GM12878 (cell line): ENCODE measurements around the gene CYYR1.

ENCODE experiments used
- ASH2L ChIP-seq: fragments of 300-600, 200-600 bp; sonication (generic); IDR thresholded peaks from 2 replicates; pipeline ENCODE4 v1.6.1; 2017; ENCODE audit warnings: low read depth, mild to moderate bottlenecking, borderline replicate concordance
- ATF3 ChIP-seq: IDR thresholded peaks from 2 replicates; pipeline ENCODE4 v1.6.1; 2011; ENCODE audit warnings: low read depth, mild to moderate bottlenecking, low read length, moderate library complexity, borderline replicate concordance; ENCODE audit errors: extremely low read depth
- BACH1 ChIP-seq: fragments of 450-650 bp; IDR thresholded peaks from 2 replicates; pipeline ENCODE4 v1.6.1; 2017; ENCODE audit warnings: mild to moderate bottlenecking, borderline replicate concordance
- CHD1 ChIP-seq: IDR thresholded peaks from 2 replicates; pipeline ENCODE4 v1.6.1; 2012; ENCODE audit warnings: low read depth, low read length, improper control_type of control experiment
- CTCF ChIP-seq, 3 experiments: IDR thresholded peaks in 2 of 3; conservative IDR thresholded peaks in 1 of 3; 2 replicates each; pipeline ENCODE4 v1.5.1; 2011; ENCODE audit warnings: low read depth in 3 of 3, low read length in 3 of 3, mild to moderate bottlenecking in 3 of 3, control low read depth in 2 of 3, moderate library complexity in 2 of 3, inconsistent platforms in 1 of 3, mixed read lengths in 1 of 3; ENCODE audit not compliant: control insufficient read depth in 2 of 3, insufficient read depth in 1 of 3; ENCODE audit errors: extremely low read depth in 1 of 3
- HDAC2 ChIP-seq: fragments of 200-600 bp; sonication (generic); IDR thresholded peaks from 2 replicates; pipeline ENCODE4 v1.6.1; 2017
- KDM1A ChIP-seq: fragments of 200-600 bp; sonication (generic); IDR thresholded peaks from 2 replicates; pipeline ENCODE4 v1.6.1; 2016; ENCODE audit warnings: borderline replicate concordance
- MAX ChIP-seq: IDR thresholded peaks from 2 replicates; pipeline ENCODE4 v1.6.1; 2012; ENCODE audit warnings: low read depth, low read length, improper control_type of control experiment
- SMC3 ChIP-seq: IDR thresholded peaks from 2 replicates; pipeline ENCODE4 v1.6.1; 2011; ENCODE audit warnings: low read length, improper control_type of control experiment, borderline replicate concordance
- SREBF2 ChIP-seq: IDR thresholded peaks from 2 replicates; pipeline ENCODE4 v1.6.1; 2012; ENCODE audit warnings: mild to moderate bottlenecking, low read length
- ZBTB11 ChIP-seq: fragments of 450-650 bp; formaldehyde crosslinking; IDR thresholded peaks from 2 replicates; pipeline ENCODE4 v1.5.0; 2022; ENCODE audit warnings: mild to moderate bottlenecking, missing genetic modification characterization

GRCh38 chr21:26491663-26492062 lies 81.4 kb downstream of the CYYR1 start:
- TF ChIP-seq HDAC2 (no peak), MAX (no peak), SREBF2 (no peak), ATF3 (no peak), SMC3 (no peak), ASH2L (no peak), BACH1 (no peak), KDM1A (no peak), ZBTB11 (CRISPR knock-in tag) (no peak), CTCF (IDR thresholded peaks at IDR 0.05 in 2 of 3, conservative IDR thresholded peaks at IDR 0.05 in 1 of 3; ENCODE audit: control insufficient read depth in 2 of 3, extremely low read depth in 1 of 3, insufficient read depth in 1 of 3, low read depth in 3 of 3, low read length in 3 of 3) (no peak), CHD1 (no peak)
